IMR-90 (cell line): Measurements from ENCODE around the gene AFDN. TPM values are rescaled to one million over a fixed set of nuclear protein-coding genes. Genes with fewer than 3 reads are reported as not detected.

Experiments used
- ATAC-seq: fragments of 200-7000 bp; cut with Tn5 transposase; 2 replicates; pipeline ENCODE4 v1.9.1; 2020; ENCODE audit warnings: low read depth, mild to moderate bottlenecking, moderate library complexity
- BruUV-seq: library from RNA; stranded (reverse); fragments of 400-500 nt; replicated peaks from 2 replicates; lab custom pipeline; 2021; lab: Mats Ljungman, UMichigan
- CTCF ChIA-PET: fragments of 300-600 bp; formaldehyde crosslinking; extraction: SDS; loops from one replicate; lab custom pipeline; 2021; ENCODE audit warnings: antibody characterized with exemption; lab: Yijun Ruan, JAX
- POLR2A ChIA-PET: fragments of 300-600 bp; sonication (Branson Sonifier 250); formaldehyde crosslinking; loops from one replicate; lab custom pipeline; 2022; ENCODE audit warnings: antibody characterized with exemption; ENCODE audit not compliant: unreplicated experiment; lab: Charles Lee
- DNase-seq: peaks from one replicate; pipeline ENCODE4 v3.0.0; 2013
- H2AFZ ChIP-seq: replicated peaks from 2 replicates; pipeline ENCODE3; 2013; ENCODE audit warnings: low read length, mild to moderate bottlenecking; ENCODE audit not compliant: poor library complexity
- H2AK5ac ChIP-seq: 2 replicates; pipeline ENCODE4 v1.6.1; 2013; ENCODE audit warnings: low read depth, low read length, inconsistent platforms
- H2AK9ac ChIP-seq: replicated peaks from 2 replicates; pipeline ENCODE3; 2013; ENCODE audit warnings: mild to moderate bottlenecking, low read depth, low read length, moderate library complexity; ENCODE audit not compliant: poor library complexity
- H2BK120ac ChIP-seq: 2 replicates; pipeline ENCODE4 v1.6.1; 2013; ENCODE audit warnings: low read depth, low read length, inconsistent platforms
- H2BK15ac ChIP-seq: 3 replicates; pipeline ENCODE4 v1.6.1; 2013; ENCODE audit warnings: low read depth, low read length, inconsistent platforms
- H2BK20ac ChIP-seq: 2 replicates; pipeline ENCODE4 v1.6.1; 2013; ENCODE audit warnings: low read depth, mild to moderate bottlenecking, inconsistent platforms, low read length, moderate library complexity
- H2BK5ac ChIP-seq: 2 replicates; pipeline ENCODE4 v1.6.1; 2013; ENCODE audit warnings: mild to moderate bottlenecking, low read depth, low read length, inconsistent platforms; ENCODE audit not compliant: poor library complexity, severe bottlenecking
- H3K14ac ChIP-seq: replicated peaks from 2 replicates; pipeline ENCODE4 v1.6.1; 2013; ENCODE audit warnings: low read depth, low read length, inconsistent platforms
- H3K18ac ChIP-seq: 2 replicates; pipeline ENCODE4 v1.6.1; 2013; ENCODE audit warnings: low read depth, low read length, control low read depth
- H3K23ac ChIP-seq: 2 replicates; pipeline ENCODE4 v1.6.1; 2013; ENCODE audit warnings: low read depth, low read length, inconsistent platforms
- H3K27ac ChIP-seq: 2 replicates; pipeline ENCODE4 v1.5.1; 2013; ENCODE audit warnings: mild to moderate bottlenecking, control low read depth, low read length; ENCODE audit not compliant: insufficient read depth
- H3K27me3 ChIP-seq: 2 replicates; pipeline ENCODE4 v1.6.1; 2013; ENCODE audit warnings: low read length; ENCODE audit not compliant: control insufficient read depth, insufficient read depth
- H3K36me3 ChIP-seq: 2 replicates; pipeline ENCODE4 v1.6.1; 2013; ENCODE audit warnings: low read length, mixed read lengths; ENCODE audit not compliant: control insufficient read depth, insufficient read depth
- H3K4ac ChIP-seq: 2 replicates; pipeline ENCODE4 v1.6.1; 2013; ENCODE audit warnings: low read depth, low read length, inconsistent platforms
- H3K4me1 ChIP-seq: 2 replicates; pipeline ENCODE4 v1.6.1; 2013; ENCODE audit warnings: low read length, mixed read lengths; ENCODE audit not compliant: control insufficient read depth, insufficient read depth
- H3K4me2 ChIP-seq: 2 replicates; pipeline ENCODE4 v1.6.1; 2013; ENCODE audit warnings: low read depth, mild to moderate bottlenecking, control low read depth, low read length, moderate library complexity
- H3K4me3 ChIP-seq: 2 replicates; pipeline ENCODE4 v1.5.1; 2013; ENCODE audit warnings: low read depth, mild to moderate bottlenecking, control low read depth, low read length, moderate library complexity; ENCODE audit not compliant: insufficient read depth
- H3K56ac ChIP-seq: 2 replicates; pipeline ENCODE4 v1.6.1; 2013; ENCODE audit warnings: low read length, inconsistent platforms; ENCODE audit not compliant: insufficient read depth; ENCODE audit errors: extremely low read depth
- H3K79me1 ChIP-seq, 2 experiments: 2 replicates each; pipeline ENCODE4 v1.6.1; 2013; ENCODE audit warnings: low read length in 2 of 2, inconsistent platforms in 1 of 2, low read depth in 1 of 2
- H3K9ac ChIP-seq: 2 replicates; pipeline ENCODE4 v1.6.1; 2013; ENCODE audit warnings: low read depth, low read length, control low read depth
- H3K9me1 ChIP-seq: 2 replicates; pipeline ENCODE4 v1.6.1; 2013; ENCODE audit warnings: low read length, inconsistent platforms; ENCODE audit not compliant: insufficient read depth
- H3K9me3 ChIP-seq: 2 replicates; pipeline ENCODE4 v1.6.1; 2013; ENCODE audit warnings: low read length; ENCODE audit not compliant: control insufficient read depth, insufficient read depth
- H4K20me1 ChIP-seq: 2 replicates; pipeline ENCODE4 v1.6.1; 2013; ENCODE audit warnings: low read length, inconsistent platforms; ENCODE audit not compliant: insufficient read depth
- H4K5ac ChIP-seq: 2 replicates; pipeline ENCODE4 v1.6.1; 2013; ENCODE audit warnings: mild to moderate bottlenecking, low read depth, low read length, control low read depth
- H4K8ac ChIP-seq, 2 experiments: 2 replicates each; pipeline ENCODE4 v1.6.1; 2013; ENCODE audit warnings: low read depth in 2 of 2, low read length in 2 of 2, control low read depth in 1 of 2, inconsistent platforms in 1 of 2
- H4K91ac ChIP-seq: 2 replicates; pipeline ENCODE4 v1.6.1; 2013; ENCODE audit warnings: low read depth, low read length, inconsistent platforms; ENCODE audit not compliant: insufficient read depth
- BHLHE40 ChIP-seq: fragments of 150-350 bp; IDR thresholded peaks from 2 replicates; pipeline ENCODE4 v1.6.1; 2016; ENCODE audit warnings: mild to moderate bottlenecking, low read depth, low read length
- CEBPB ChIP-seq: IDR thresholded peaks from 2 replicates; pipeline ENCODE4 v1.6.1; 2012; ENCODE audit warnings: low read depth, low read length, improper control_type of control experiment
- CHD1 ChIP-seq: IDR thresholded peaks from 2 replicates; pipeline ENCODE4 v1.6.1; 2012; ENCODE audit warnings: low read depth, low read length, improper control_type of control experiment
- CTCF ChIP-seq: conservative IDR thresholded peaks from 2 replicates; pipeline ENCODE4 v1.5.1; 2012; ENCODE audit warnings: mild to moderate bottlenecking, low read depth, low read length, improper control_type of control experiment
- ELK1 ChIP-seq: fragments of 150-350 bp; IDR thresholded peaks from 2 replicates; pipeline ENCODE4 v1.6.1; 2016; ENCODE audit warnings: low read depth, mild to moderate bottlenecking, low read length, moderate library complexity, borderline replicate concordance
- FOS ChIP-seq: fragments of 150-350 bp; IDR thresholded peaks from 2 replicates; pipeline ENCODE4 v1.6.1; 2016; ENCODE audit warnings: low read depth, low read length
- MAFK ChIP-seq: IDR thresholded peaks from 2 replicates; pipeline ENCODE4 v1.6.1; 2012; ENCODE audit warnings: low read depth, low read length, improper control_type of control experiment
- MAZ ChIP-seq: IDR thresholded peaks from 2 replicates; pipeline ENCODE4 v1.6.1; 2012; ENCODE audit warnings: low read depth, mild to moderate bottlenecking, low read length, improper control_type of control experiment, moderate library complexity, borderline replicate concordance
- NFE2L2 ChIP-seq: fragments of 150-350 bp; IDR thresholded peaks from 2 replicates; pipeline ENCODE4 v1.6.1; 2016; ENCODE audit warnings: low read depth, mild to moderate bottlenecking, low read length
- POLR2A ChIP-seq: IDR thresholded peaks from 2 replicates; pipeline ENCODE4 v1.6.1; 2012; ENCODE audit warnings: mild to moderate bottlenecking, low read depth, low read length
- RAD21 ChIP-seq: IDR thresholded peaks from 2 replicates; pipeline ENCODE4 v1.6.1; 2012; ENCODE audit warnings: low read length, improper control_type of control experiment
- RCOR1 ChIP-seq: IDR thresholded peaks from 2 replicates; pipeline ENCODE4 v1.6.1; 2012; ENCODE audit warnings: mild to moderate bottlenecking, low read length, improper control_type of control experiment; ENCODE audit not compliant: insufficient replicate concordance
- RFX5 ChIP-seq: IDR thresholded peaks from 2 replicates; pipeline ENCODE4 v1.8.0; 2012; ENCODE audit warnings: low read depth, mild to moderate bottlenecking, low read length, moderate library complexity
- WGBS, 2 experiments: methylation state at CpG; one replicate each; pipeline versions ENCODE4 v1.1.5 to v1.1.7; 2013; ENCODE audit warnings: missing lambda C conversion rate in 2 of 2; ENCODE audit not compliant: insufficient read length in 1 of 2; ENCODE audit errors: extremely low coverage in 2 of 2; 5-methylcytosine and 5-hydroxymethylcytosine counted together
- dilution Hi-C: fragments of 300-500 bp; cut with HindIII; formaldehyde crosslinking; loops from one replicate; pipeline ENCODE4 v1.14.3; 2018; ENCODE audit warnings: low sequenced_read_pairs; ENCODE audit not compliant: unreplicated experiment
- in situ Hi-C: fragments of 300-500 bp; cut with MboI; formaldehyde crosslinking; loops from 3 replicates; pipeline ENCODE4 v1.14.3; 2019; ENCODE audit warnings: low sequenced_read_pairs, inconsistent platforms, mixed read lengths
- intact Hi-C: fragments of 100-400 bp; cut with micrococcal nuclease; formaldehyde crosslinking; loops from 2 replicates; pipeline ENCODE4 v1.10.0; 2022
- polyA plus RNA-seq, 3 experiments: library from polyadenylated mRNA; depleted of rRNA; stranded (reverse); fragments of >200 nt; gene quantifications; 2 replicates each; pipeline ENCODE4 v1.2.3, GENCODE V29; 2012; ENCODE audit warnings: low replicate concordance in 1 of 3
- total RNA-seq: library from RNA; depleted of rRNA; stranded (reverse); fragments of >200 nt; gene quantifications from 2 replicates; pipeline ENCODE4 v1.2.3, GENCODE V29; 2012
- TF ChIP-seq, protein P1 (sequence below): fragments of 150-350 bp; IDR thresholded peaks from 2 replicates; pipeline ENCODE4 v1.6.1; 2017; ENCODE audit warnings: mild to moderate bottlenecking, antibody characterized with exemption, low read length, low read depth

The AFDN gene
- total and polyA plus RNA-seq, 2 of the 4 experiments (the other 2 are of a cell fraction), result 11.6 to 20.8 TPM

DNA sequence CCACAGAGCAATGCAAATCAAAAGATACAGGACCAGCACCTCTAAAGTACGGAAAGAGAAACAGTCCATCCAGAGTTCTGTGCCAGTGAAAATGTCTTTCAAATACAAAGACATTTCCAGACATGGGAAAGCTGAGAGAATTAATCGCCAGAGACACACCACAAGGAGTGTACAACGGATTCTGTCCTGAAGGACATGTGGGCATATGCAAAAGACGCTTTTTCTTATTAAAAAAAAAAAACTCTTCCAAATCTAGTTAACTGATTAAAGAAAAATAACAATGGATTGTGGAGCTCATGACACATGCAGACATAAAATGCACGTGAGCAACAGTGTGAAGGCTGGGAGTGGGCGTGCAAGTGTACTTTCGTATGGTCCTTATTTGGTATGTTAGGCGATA is 193.5 kb downstream of the AFDN start:
- H3K36me3 ChIP-seq, result no peaks in the 10 kb centered on the region
- no peak overlapping the region for H3K23ac ChIP-seq
- no peak overlapping the region for H4K91ac ChIP-seq
- no peak overlapping the region for H3K14ac ChIP-seq
- peaks cover 5% of the 10 kb centered on the region for H3K4me1 ChIP-seq
- H3K4me2 ChIP-seq, result no peak overlapping the region
- H2AFZ ChIP-seq, result no peak overlapping the region
- no peak overlapping the region for H3K4ac ChIP-seq
- H3K4me3 ChIP-seq, result no peak overlapping the region
- ATAC-seq, result no peak
- H2AK9ac ChIP-seq, result no peak overlapping the region
- no peak overlapping the region for H4K8ac ChIP-seq
- dilution Hi-C loops, result no loop called here
- H3K27me3 ChIP-seq, result peaks cover 14% of the 10 kb centered on the region
- TF ChIP-seq RAD21, result no peak
- TF ChIP-seq CHD1, result no peak
- TF ChIP-seq BHLHE40, result no peak
- no peak for TF ChIP-seq FOS
- no peak for TF ChIP-seq CTCF
- no peak for TF ChIP-seq CEBPB
- no peak for TF ChIP-seq RFX5
- no peak for TF ChIP-seq MAFK
- no peak for TF ChIP-seq MAZ
- no peak for TF ChIP-seq ELK1
- no peak for TF ChIP-seq POLR2A
- TF ChIP-seq NFE2L2, result no peak
- TF ChIP-seq, protein P1, sequence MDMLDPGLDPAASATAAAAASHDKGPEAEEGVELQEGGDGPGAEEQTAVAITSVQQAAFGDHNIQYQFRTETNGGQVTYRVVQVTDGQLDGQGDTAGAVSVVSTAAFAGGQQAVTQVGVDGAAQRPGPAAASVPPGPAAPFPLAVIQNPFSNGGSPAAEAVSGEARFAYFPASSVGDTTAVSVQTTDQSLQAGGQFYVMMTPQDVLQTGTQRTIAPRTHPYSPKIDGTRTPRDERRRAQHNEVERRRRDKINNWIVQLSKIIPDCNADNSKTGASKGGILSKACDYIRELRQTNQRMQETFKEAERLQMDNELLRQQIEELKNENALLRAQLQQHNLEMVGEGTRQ, result no peak
- no peak for TF ChIP-seq RCOR1
- no peaks in the 10 kb centered on the region for H4K20me1 ChIP-seq
- intact Hi-C loops, result no loop called here
- no CpG with 5 or more reads among the region's 8 CpGs for WGBS, 2 experiments
- H4K5ac ChIP-seq, result no peak overlapping the region
- H2BK120ac ChIP-seq, result no peak overlapping the region
- H3K27ac ChIP-seq, result no peak overlapping the region
- ChIA-PET POLR2A (no interaction called here), CTCF (interaction anchor here (0.6 kb wide), 1 partner anchor 584 kb away, joined by 4 read pairs; no protein-coding TSS in a partner anchor)
- no peak overlapping the region for H2BK15ac ChIP-seq
- no TSS peak for BruUV-seq
- H2BK5ac ChIP-seq, result no peak overlapping the region
- peaks cover 11% of the 10 kb centered on the region for H3K9me3 ChIP-seq
- no peaks in the 10 kb centered on the region for H3K79me1 ChIP-seq
- no peak for DNase-seq
- H2BK20ac ChIP-seq, result no peak overlapping the region
- no peak overlapping the region for H3K18ac ChIP-seq
- H2AK5ac ChIP-seq, result no peak overlapping the region
- H3K56ac ChIP-seq, result no peak overlapping the region
- H3K9ac ChIP-seq, result no peak overlapping the region
- in situ Hi-C loops, result no loop called here
- peaks cover 3% of the 10 kb centered on the region; the same call in 1 of the 2 replicates for H3K9me1 ChIP-seq
